ENCODE measurements around the gene PLXNA4.

PLXNA4 gene

DNA sequence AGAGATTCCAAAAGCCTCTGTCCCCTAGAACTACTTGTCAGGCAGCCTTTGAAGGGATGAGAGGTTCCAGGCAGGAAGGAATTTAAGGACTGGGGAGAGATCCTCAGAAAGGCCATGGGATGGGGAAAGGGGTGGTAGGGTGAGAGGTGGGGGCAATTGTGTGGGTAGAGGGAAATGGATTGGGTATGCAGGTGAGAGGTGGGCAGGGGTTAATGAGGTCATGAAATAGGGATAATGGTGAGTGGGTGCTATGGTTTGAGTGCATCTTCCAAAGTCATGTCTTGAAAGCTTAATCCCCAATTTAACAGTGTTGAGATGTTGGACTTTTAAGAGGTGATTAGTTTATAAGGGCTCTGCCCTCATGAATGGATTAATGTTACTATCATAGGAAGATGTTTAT, 383.5 kb downstream of the PLXNA4 start:
- TF ChIP-seq CTCF (conservative IDR thresholded peaks at IDR 0.05; ENCODE audit: low read depth, low read length), result no peak
- no peak for DNase-seq (ENCODE audit: low read depth)

GRCh38 chr7:132191418-132191817, 384.9 kb downstream of the PLXNA4 start:
- no peak for TF ChIP-seq CTCF (conservative IDR thresholded peaks at IDR 0.05; ENCODE audit: low read depth, low read length)
- H3K4me3 ChIP-seq (ENCODE audit: low read depth, low read length), result no peak overlapping the region
- DNase-seq (ENCODE audit: low read depth), result no peak

More for the DNA sequence above, 383.5 kb downstream of the PLXNA4 start:
- no peak overlapping the region for H3K4me3 ChIP-seq (ENCODE audit: low read depth, low read length)

DNA sequence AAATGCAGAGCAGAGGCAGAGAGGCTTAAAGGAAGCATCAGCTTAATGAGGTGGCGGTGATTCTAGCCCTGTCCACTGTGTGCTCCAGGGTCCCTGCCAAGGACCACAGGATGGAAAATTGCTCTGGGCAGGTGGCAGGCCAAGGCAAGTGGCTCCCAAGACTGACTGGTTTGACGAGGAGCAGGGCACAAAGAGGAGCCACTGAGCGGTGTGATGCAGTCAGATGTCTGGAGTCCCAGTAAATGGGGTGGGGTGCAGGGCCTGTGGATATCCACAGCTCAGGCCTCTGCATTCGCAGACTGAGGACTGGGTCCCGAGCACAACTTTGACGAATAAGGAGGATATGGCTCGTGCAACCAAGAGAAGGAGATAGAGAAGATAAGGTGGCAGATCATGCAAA, 385.6 kb downstream of the PLXNA4 start:
- no peak overlapping the region for H3K4me3 ChIP-seq (ENCODE audit: low read depth, low read length)
- no peak for TF ChIP-seq CTCF (conservative IDR thresholded peaks at IDR 0.05; ENCODE audit: low read depth, low read length)
- DNase-seq (ENCODE audit: low read depth), result no peak

GRCh38 chr7:132189881-132190280, 386.4 kb downstream of the PLXNA4 start:
- TF ChIP-seq CTCF (conservative IDR thresholded peaks at IDR 0.05; ENCODE audit: low read depth, low read length), result no peak
- H3K4me3 ChIP-seq (ENCODE audit: low read depth, low read length), result no peak overlapping the region
- no peak for DNase-seq (ENCODE audit: low read depth)

DNA sequence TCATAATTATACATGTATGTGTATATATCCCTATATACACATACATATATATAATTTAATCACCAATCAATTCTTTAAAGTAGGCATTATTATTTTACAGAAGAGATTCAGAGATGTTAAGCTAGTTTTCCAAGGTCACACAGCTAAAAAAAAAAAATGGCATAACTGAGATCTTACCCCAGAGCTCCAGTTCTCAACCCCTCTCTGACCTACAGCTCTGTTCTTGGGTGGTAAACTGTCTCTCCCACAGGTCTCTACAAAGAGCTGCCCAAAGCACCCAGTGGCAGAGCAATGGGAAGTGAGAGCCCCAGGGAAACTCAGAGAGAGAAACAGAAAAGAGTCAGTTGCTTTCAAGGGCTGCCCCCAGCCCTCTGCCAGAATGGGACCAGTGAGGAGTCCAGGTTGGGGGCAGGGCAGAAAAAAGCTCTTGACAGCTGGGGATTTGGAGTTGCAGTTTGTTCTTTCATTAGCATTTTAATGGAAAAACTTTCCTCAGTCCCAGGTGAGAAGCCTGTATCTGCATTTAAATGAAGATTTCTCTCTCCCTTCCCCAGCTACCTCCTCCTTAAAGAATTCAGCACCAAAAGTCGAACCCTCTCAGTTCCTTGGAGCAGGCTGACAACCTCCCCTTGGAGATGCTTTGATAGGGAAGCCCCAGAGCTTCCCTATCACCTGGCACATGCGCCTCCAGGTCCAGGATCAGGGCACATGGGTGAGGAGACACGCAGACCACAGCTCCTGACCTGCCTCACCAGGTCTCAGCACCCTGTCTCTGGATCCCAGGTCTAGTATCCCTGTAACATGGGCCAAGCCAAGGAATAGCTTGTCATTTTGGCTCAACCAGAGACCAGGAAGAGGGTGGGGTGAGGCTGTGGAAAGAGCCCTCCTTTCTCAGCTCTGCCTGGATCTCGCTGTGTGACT, 388.1 kb downstream of the PLXNA4 start:
- H3K4me3 ChIP-seq (ENCODE audit: low read depth, low read length), result no peak overlapping the region
- no peak for DNase-seq (ENCODE audit: low read depth)
- TF ChIP-seq CTCF (conservative IDR thresholded peaks at IDR 0.05; ENCODE audit: low read depth, low read length), result no peak

- no peak for DNase-seq (ENCODE audit: low read depth)
These were observed 388.9 kb downstream of the PLXNA4 start for GRCh38 chr7:132187391-132187790.

More at GRCh38 chr7:132187391-132187790, 388.9 kb downstream of the PLXNA4 start:
- no peak overlapping the region for H3K4me3 ChIP-seq (ENCODE audit: low read depth, low read length)
- no peak for TF ChIP-seq CTCF (conservative IDR thresholded peaks at IDR 0.05; ENCODE audit: low read depth, low read length)

All from choroid plexus epithelial cell (primary cell).